Hematopoietic multipotent progenitor cell treated with erythropoietin and hydrocortisone succinate and interleukin-3 and kit ligand, for 15 days (in vitro differentiated cells): ENCODE results near the gene WBP1L.

Experiments used
- DNase-seq: peaks from one replicate; pipeline ENCODE4 v3.0.0-alpha.2; 2015; ENCODE audit warnings: low spot score

Gene WBP1L

DNA sequence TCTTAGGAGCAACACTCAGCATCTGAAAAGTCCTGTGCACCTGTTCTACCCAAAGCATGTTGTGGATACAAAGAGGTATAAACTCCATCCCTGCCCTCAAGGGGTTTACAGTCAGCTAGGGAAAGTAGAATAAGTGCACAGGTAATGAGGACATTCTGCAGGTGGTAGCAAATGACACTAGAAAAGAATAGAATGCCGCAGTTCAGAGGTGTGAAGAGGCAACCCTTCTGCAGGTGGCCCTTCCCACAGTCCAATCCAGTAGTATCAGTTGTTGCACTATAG is 36.7 kb downstream of the WBP1L start:
- no peak for DNase-seq

DNA sequence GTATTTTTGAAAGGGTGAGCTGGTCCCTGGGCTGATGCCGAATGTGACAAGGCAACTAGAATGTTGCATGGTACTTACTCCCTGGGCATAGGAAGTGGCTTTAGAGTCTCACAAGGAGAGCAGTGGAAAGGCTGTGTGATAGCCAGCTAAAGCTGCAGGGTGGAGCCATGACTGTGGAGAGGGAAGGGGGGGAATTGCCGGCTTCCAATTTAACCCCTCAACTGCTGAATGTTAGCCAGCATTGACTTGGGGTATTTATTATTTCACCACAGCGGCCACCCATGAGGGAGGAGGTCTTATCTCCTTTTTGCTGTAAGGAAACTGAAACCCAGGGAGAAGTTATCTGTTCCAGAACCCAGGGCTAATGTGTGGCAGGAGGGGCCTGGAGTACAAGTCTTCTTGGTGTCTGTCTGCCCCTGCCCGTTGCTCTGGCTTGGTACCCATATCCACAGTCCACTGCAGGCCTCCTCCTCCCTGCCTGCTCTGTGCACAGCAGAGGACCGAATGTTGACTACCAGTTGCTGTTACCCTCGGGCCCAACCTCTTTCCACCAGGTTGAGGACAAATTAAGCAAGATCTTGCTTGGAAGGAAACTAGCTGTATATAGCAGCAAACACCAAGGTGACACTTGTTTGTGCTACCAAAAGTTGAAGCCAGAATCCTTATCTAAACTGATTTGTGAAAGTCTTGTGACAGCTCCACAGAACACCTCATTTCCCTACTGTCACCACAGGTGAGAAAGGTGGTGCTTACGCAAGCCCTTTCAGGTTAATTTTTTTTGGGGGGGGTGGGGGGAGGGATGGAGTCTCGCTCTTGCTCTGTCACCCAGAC is 37.6 kb downstream of the WBP1L start:
- DNase-seq, result peak; percentile 51

DNA sequence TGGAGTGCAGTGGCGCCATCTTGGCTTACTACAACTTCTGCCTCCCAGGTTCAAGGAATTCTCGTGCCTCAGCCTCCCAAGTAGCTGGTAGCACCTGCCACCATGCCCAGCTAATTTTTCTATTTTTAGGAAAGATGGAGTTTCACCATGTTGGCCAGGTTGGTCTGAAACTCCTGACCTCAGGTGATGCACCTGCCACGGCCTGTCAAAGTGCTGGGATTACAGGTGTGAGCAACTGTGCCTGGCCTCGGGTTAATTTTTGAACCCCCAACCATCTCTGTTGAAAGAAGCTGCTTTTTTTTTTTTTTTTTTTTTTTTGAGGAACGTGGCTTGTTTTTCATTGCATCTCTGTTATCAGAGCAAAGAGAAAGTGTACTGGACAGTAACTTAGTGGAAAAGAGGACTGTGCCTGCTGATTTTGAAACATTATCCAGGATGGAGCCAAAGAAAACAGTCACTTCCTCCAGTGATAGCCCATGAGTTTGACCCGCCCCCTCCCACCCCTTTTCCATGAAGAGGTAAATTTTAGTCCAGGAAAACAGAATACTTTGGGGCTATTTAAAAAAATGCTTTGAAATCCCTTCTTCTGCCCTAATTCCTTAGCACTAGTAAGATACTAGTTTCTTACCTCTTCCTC is 38.3 kb downstream of the WBP1L start:
- no peak for DNase-seq

DNA sequence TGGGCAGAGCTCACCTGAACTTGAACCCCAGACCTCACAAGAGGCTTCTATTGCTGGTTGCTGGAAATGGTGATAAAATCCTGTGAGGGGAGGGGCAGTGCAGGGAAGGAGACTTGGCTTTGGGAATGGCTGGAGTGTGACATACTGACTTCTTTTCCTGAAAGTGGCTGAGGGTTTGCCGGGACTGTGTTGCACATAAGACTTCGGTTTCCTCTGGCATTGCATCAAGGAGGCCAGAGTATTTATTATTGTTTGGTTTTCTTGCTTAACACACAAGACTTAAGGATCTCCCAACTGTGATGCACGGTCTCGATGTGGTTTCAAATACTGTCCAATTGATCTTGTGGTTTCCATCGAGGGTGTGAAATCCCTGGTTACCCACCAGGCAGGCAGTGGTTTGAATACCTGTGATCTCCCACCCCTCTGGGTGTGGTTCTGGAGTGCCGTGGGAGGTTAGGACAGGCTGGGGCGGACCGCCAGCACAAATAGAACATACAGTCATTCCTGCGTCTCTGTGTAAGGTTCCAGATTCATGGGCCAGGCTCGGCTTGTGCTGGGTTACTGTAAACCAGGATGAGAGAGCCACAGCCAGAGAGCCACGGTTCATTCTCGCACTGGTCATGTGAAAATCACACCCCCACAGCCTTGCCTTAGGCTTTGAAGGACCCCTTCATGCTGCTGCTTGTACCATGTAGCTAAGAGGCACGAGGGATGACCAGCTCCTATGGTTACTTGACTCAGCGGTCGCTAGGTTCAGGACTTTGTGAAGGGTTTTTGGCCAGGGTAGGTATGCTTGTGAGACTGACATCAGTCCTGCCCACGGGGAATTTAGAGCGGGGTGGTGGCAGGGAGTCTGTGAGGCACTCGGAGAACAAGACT is 39.2 kb downstream of the WBP1L start:
- DNase-seq, result no peak

DNA sequence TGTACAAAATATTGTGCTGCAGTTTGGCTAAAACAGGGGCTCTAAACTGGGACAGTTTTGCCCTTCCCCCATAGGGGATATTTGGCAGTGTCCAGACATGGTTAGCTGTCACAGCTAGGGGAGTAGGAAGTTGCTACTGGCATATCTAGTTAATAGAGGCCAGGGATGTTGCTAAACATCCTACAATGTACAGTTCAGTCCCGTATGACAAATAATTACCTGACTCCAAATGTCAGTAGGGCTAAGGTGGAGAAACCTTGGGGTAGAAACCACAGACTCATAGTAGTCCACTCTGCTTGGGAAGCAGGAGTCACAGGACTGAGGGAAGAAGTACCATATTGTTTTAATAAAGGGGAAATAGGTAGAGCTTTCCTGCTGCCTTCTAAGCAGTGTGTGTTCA is 39.8 kb downstream of the WBP1L start:
- no peak for DNase-seq

DNA sequence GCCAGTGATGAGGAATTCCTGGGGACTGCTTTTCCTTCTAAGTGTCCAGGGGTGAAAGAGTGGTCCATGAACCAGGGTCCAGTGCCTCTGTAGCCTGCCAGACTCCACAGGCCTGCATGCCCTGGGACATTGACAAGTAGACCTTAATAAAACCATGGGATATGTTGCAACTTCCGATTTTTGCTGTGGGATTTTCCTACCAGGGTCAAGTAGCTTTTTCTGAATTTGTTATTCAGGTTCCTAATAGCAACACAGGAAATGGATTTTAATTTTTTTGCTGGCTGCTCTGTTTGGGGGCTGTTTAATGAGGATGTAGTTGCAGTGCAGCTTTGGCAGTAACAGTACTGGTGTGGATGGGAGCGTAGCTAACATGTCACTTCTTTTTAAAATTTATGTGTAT is 42.1 kb downstream of the WBP1L start:
- no peak for DNase-seq

DNA sequence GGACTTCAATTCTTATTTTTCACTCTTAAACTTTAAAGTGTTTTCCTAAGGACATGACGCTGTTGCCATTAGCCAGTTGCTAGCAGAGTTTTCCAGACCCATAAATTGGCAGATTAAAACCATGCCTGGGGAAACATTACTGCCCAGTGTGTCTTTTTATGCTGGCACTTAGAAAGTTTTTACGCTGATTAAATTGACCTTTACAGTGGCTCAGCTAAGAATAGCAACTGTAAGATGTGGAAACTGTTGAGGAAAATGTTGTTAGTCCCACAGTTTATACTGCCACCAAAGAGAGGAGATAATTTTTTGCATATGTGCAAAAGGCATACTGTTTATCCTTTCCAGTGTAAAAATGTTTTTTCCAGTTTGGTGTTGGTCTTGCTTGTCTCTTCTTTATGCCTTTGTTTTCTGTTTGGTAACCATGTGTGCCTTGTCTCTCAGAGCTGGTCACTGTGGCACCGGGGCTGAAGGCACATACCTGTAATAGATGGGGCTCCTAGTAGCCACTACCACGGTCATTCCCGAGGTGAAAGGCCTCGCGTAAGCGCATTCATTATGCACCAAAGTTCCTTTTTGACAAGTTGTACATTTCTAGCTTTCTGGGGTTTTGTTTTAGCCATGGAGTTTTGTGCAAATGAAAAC is 48.1 kb downstream of the WBP1L start:
- DNase-seq, result no peak

DNA sequence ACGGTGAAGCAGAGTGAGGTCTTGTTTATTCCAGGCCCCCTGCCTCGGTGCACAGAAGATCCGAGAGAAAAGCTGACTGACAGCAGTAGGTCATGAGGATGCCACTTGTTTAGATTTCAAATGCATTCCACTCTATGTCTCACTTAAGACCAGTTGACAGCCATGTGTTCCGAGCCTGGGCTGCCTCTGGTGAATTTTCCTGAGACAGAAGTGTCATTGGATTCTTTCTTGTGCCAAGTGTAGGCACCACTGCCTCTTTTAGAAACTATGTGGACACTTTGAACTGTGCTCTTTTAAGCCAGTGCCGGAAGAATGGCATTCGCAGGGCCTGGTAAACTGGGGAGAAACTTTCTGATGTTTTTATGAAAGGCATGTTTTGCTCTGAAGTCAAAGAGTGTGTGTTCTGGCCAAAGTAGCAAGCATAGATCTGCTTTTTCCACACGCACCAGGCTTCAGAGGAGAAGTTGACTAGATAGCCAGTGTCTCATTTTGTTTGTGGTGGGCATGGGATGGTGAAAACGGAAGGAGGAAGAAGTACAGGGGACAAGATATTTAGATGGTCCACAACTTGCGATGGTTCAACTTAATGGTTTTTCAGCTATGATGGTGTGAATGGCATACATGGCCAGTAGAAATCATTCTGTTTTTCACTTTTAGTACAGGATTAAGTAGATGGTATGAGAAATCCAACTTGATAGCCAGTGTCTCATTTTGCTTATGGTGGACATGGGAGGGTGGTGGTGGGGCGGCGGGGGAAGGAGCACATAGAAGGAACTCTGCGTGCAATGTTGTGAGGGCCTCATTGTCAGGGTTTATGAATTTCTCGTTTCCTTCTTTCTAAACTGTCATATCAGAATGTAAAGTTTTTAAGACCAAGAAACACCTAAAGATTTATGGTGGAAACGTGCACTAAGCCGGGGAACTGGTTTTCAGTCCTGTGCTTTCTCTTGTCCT is 52.0 kb downstream of the WBP1L start:
- DNase-seq, result no peak

DNA sequence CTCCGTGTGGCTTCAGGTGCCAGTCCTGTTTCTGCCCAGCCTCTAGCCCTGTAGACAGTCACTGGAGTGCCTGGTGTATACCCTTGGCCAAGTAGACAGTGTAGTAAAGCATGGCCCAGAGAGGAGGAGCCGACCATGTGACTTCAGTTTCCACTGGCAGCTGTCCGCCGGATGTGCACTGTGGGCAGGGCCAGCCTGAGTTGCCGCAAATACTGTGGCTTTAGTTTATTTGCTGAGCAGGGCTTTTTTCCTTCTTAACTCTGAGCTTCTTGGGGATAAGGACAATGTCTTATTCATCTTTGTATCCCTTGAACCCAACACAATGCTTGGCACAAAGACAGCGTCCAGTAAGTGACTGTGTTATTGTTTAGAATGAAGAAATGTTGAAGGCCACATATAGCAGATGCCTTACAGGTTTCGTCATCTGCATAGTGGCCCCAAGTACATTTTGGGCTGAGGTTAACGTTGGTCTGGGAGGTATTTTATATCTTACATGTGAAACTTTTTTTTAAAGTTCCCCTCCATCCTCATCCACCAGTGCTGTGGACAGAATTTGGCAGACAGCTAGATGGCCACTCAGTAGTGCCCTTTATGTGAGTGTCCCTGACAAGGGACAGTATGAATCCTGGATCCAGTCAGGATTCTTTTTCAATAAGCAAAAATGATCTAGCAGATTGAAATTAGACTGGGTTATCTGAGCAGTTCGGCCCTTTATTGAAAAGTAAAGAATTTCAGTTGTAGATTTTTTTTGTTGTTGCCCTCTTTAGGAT is 52.8 kb downstream of the WBP1L start:
- DNase-seq, result peak; percentile 33

DNA sequence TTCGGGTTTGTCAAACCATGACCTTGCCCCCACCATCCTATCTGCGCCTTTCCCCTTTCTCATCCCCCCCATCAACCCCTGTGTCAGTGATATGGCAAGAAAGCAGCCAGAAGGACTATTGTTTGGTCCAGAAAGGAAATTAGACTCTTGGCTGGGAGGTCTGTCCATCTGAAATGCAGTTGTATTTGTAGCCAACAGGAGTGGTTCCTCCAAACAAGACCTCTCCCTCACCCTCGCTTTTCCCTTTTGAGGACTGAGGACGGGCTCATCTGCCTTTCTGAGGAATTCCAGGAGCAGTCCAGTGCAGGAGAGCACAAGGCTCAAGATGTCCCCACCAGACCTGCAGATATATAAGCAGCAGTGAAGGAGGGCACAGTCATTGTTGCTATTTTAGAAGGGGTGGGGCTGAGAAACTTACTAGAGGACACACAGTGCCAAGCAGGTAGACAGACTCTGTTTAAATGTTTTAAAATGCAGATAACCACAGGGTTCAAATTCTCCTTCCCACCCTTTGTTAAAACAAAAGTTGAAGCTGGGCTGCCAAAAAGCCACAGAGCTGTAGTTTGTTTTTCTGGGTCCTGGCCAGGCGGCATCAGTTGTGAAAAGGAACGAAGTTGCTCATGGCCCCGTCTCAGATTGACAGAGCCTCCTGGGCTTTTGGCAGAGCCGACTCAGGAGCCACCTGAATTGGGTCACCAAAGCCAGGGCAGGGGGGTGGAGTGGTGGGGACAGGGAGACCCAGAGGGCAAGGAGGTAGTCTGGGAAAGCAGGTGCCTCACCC is 56.1 kb downstream of the WBP1L start:
- DNase-seq, result no peak

DNA sequence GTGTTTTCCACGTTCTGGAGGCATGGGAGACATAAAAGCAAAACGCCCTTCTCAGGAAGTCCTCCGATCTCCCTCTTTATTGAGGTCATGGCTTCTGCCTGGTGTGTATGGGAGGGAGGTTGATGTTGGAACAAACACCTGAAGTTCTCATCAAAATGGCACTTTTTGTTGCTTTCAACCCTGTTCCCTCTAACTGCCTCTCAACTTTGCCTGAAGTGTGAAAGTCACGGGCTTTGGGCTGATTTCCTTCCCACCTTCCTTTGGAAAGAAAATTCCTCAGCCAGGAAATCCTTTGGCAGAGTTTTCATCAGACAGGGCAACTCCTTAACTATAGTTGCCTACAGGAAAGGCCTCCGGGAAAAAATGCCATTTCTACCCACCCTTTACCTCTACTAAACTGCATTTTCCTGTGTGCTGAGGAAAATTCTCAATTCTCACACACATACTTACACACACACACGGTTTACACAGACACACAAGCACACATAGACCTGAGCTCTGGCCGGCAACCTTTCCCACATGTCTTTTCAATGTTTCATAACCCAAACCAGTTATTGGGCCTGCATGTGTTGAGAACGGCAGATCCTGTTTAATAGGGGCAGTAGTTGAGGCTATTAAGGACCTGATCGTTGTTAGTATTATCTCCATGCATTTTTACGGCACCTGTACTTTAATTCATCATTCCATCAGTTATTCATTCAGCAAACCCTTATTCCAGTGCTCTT is 57.0 kb downstream of the WBP1L start:
- DNase-seq, result no peak

DNA sequence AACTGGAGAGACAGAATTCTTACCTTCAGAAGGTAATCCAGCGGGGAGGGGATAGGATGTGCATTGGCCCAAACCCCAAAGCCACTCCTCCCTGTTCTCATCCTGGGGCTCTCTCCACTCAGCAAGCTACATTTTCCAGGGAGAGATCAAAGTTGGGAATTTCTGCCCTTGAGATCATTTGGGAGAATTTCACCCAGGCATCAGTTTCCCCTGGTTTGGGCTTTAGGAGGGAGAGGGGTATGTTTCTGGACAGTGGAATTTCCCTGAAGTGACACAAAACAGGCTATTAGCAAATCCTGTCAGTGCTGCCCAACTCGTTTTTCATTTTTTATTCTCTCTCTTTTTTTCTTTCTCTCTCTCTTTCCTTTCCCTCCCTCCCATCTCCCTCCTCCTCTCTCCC is 57.7 kb downstream of the WBP1L start:
- no peak for DNase-seq

DNA sequence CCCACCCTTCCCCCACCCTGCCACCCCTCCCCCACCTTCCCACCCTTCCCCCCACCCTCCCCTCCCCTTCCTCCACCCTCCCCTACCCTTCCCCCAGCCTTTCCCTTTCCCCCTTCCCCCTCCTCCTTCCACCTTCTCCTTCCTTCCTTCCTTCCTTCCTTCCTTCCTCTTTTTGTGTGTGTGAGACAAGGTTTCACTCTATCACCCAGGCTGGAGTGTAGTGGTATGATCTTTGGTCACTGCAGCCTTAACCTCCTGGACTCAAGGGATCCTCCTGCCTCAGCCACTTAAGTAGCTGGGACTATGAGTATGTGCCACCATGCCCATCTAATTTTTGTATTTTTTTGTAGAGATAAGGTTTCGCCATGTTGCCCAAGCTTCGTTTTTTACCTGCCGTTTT is 58.2 kb downstream of the WBP1L start:
- no peak for DNase-seq

DNA sequence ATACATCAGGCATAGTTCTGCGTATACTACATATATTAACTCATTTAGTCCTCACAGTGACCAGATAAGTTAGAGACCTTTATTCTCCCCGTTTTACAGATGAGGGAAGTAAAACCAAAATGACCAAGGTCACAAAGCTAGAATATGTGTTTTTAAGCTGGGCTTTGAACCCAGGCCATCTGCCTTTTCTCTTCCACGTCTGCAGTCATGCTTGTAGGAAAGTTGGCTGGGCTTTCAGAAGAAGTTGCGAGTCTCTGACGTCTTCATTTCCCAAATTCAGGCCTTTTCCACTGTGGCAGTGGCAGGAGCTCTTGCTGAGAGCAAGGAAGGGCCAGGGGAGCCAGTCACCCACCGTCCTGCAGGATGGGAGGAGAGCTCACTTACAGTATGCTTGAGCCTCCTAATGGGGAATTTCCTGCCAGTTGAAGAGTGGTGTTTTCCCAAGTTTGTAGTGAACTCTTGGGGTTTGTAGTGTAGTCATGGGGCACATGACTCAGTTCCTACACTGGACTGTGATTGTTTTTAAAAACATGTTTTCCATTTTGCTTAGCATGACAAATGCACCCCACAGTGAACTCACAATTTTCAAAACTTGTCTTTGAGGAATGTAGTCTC is 59.3 kb downstream of the WBP1L start:
- DNase-seq, result no peak

DNA sequence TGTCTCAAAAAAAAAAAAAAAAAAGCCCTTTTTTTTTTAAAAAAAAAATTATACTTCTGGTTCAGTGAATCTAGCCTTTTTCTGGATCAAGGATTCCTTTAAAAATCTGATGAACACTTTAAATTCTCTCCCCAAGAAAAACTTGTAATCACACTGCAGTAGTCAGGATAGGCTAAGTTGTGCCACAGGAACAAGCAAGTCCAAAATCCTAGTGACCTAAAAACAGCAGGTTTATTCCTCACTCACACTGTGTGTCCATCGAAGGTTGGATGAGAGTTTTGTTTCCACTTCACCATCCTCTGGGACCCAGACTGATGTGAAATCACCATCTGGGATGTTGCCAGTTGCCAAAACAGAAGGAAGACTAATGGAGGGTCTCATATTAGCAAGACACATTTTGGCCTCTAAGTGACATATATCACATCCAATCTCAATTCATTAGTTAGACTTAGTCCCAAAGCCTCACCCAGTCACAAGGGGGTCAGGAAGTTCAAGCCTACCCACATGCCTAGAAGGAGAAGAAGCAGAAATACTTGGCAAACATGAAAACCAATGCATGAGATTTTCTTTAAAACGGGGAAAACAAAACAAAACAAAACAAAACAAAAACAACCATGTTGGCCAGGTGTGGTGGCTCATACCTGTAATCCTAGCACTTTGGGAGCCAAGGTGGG is 60.8 kb downstream of the WBP1L start:
- no peak for DNase-seq

DNA sequence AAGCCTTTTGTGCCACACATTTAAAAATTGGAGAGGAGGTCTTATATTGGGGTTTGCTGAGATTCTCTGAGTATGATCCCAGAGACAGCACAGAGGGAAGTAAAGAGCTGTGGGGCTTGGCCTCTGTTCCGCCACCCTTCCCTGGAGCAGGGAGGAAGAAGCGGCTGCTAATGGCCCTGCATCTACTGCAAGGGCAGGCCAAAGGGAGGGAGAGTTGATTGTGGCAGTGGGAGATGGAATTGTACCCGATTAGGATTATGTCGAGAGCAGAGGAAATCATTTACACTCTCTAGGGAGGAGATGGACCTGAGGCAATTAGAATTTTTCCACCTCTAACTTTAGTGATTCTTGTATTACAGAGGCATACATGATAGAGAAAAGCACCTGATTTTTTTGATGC is 64.6 kb downstream of the WBP1L start:
- DNase-seq, result no peak

DNA sequence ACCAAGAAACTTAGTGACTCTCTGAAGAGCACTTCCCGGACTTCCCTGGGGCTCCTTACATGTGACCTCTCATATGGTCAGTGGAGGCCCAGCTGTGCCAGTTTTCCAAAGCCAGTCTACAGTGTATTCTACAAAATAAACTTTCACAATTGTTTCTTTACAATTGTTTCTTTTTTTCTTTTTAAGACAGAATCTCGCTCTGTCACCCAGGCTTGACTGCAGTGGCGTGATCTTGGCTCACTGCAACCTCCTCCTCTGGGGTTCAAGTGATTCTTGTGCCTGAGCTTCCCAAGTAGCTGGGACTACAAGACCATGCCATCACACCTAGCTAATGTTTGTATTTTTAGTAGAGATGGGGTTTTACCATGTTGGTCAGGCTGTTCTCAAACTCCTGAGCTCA is 67.6 kb downstream of the WBP1L start:
- no peak for DNase-seq

DNA sequence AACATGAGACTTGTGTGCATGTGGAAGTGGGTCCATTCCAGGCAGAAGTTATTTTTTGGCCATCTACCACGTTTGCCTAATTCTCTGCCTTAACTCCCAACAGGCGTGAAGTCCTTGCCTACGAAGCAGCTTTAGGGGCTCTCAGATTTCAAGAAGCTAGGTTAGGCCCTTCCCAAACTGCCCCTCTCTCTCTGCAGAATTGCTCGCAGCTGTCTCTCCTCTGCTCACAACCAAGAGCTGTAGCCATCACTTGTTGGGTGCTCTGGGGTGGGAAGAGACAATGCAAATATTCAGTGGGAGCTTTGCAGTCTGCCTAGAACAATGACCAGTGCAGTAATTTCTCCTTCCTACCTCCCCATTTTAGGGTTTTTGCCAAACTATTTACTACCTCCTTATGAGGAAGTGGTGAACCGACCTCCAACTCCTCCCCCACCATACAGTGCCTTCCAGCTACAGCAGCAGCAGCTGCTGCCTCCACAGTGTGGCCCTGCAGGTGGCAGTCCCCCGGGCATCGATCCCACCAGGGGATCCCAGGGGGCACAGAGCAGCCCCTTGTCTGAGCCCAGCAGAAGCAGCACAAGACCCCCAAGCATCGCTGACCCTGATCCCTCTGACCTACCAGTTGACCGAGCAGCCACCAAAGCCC is 68.6 kb downstream of the WBP1L start:
- DNase-seq, result no peak
